H1 (cell line): Measurements from ENCODE around the gene UTP25. TPM values are rescaled to one million over a fixed set of nuclear protein-coding genes. Genes with fewer than 3 reads are reported as not detected.

ENCODE experiments used
- CTCF ChIA-PET: fragments of 300-600 bp; sonication (Branson Sonifier 250); formaldehyde crosslinking; loops from one replicate; lab custom pipeline; 2021; ENCODE audit not compliant: partially characterized antibody; lab: Charles Lee
- POLR2A ChIA-PET: fragments of 300-600 bp; sonication (Branson Sonifier 250); formaldehyde crosslinking; loops from one replicate; lab custom pipeline; 2021; ENCODE audit warnings: inconsistent platforms; ENCODE audit not compliant: partially characterized antibody; lab: Charles Lee
- DNase-seq, 2 experiments: peaks; one replicate each; pipeline versions ENCODE4 v3.0.0 to v3.0.0-alpha.2; 2010 to 2022; ENCODE audit warnings: low spot score in 2 of 2, low read depth in 1 of 2, mixed read lengths in 1 of 2
- FAIRE-seq: peaks from 2 replicates; lab custom pipeline; 2011; peaks lifted over from hg19 to GRCh38; lab: Jason Lieb, UNC
- H2AFZ ChIP-seq: 2 replicates; pipeline ENCODE4 v1.8.1; 2012; ENCODE audit warnings: low read length, inconsistent platforms
- H2AK5ac ChIP-seq: 2 replicates; pipeline ENCODE4 v1.6.1; 2013; ENCODE audit warnings: low read depth, low read length
- H2BK120ac ChIP-seq: replicated peaks from 2 replicates; pipeline ENCODE3; 2013; ENCODE audit warnings: low read depth, low read length, inconsistent platforms
- H2BK12ac ChIP-seq: 2 replicates; pipeline ENCODE4 v1.6.1; 2013; ENCODE audit warnings: low read depth, low read length
- H2BK15ac ChIP-seq: 2 replicates; pipeline ENCODE4 v1.6.1; 2013; ENCODE audit warnings: low read length
- H2BK20ac ChIP-seq: 2 replicates; pipeline ENCODE4 v1.6.1; 2013; ENCODE audit warnings: low read length
- H2BK5ac ChIP-seq: 2 replicates; pipeline ENCODE4 v1.6.1; 2013; ENCODE audit warnings: low read depth, low read length
- H3K14ac ChIP-seq: 2 replicates; pipeline ENCODE4 v1.6.1; 2013; ENCODE audit warnings: inconsistent platforms; ENCODE audit not compliant: insufficient read length
- H3K18ac ChIP-seq: 2 replicates; pipeline ENCODE4 v1.6.1; 2013; ENCODE audit warnings: low read length; ENCODE audit errors: extremely low read depth
- H3K23ac ChIP-seq: 2 replicates; pipeline ENCODE4 v1.6.1; 2013; ENCODE audit warnings: inconsistent platforms; ENCODE audit not compliant: insufficient read length
- H3K23me2 ChIP-seq: 2 replicates; pipeline ENCODE4 v1.6.1; 2013; ENCODE audit warnings: low read depth, low read length
- H3K27ac ChIP-seq: 2 replicates; pipeline ENCODE4 v1.6.1; 2011; ENCODE audit warnings: low read depth, low read length, inconsistent platforms
- H3K27me3 ChIP-seq, 4 experiments: replicated peaks in 1 of 4; 1 replicate in 1 of 4; 2 replicates in 3 of 4; pipeline versions ENCODE4 v1.6.1 to v1.8.1; 2011 to 2013; ENCODE audit warnings: low read length in 3 of 4, mild to moderate bottlenecking in 3 of 4, inconsistent platforms in 2 of 4, mixed read lengths in 2 of 4, moderate library complexity in 1 of 4; ENCODE audit not compliant: control insufficient read depth in 3 of 4, insufficient read depth in 3 of 4; ENCODE audit errors: extremely low read depth in 1 of 4
- H3K36me3 ChIP-seq, 4 experiments: 2 replicates each; pipeline versions ENCODE4 v1.6.1 to v1.8.1; 2011 to 2013; ENCODE audit warnings: mild to moderate bottlenecking in 4 of 4, low read length in 3 of 4, moderate library complexity in 2 of 4, control low read depth in 1 of 4, inconsistent platforms in 1 of 4; ENCODE audit not compliant: insufficient read depth in 4 of 4, control insufficient read depth in 2 of 4
- H3K4ac ChIP-seq: replicated peaks from 2 replicates; pipeline ENCODE3; 2013; ENCODE audit warnings: low read length, low read depth, mixed read lengths, inconsistent platforms; ENCODE audit not compliant: insufficient read length
- H3K4me1 ChIP-seq, 4 experiments: replicated peaks in 1 of 4; 1 replicate in 1 of 4; 2 replicates in 3 of 4; pipeline versions ENCODE4 v1.6.1 to v1.8.1; 2011 to 2013; ENCODE audit warnings: low read length in 3 of 4, inconsistent platforms in 2 of 4, mixed read lengths in 1 of 4; ENCODE audit not compliant: insufficient read depth in 4 of 4, control insufficient read depth in 3 of 4
- H3K4me2 ChIP-seq, 2 experiments: 2 replicates each; pipeline versions ENCODE4 v1.6.1 to v1.8.1; 2011 to 2013; ENCODE audit warnings: low read depth in 2 of 2, low read length in 2 of 2, control low read depth in 1 of 2, inconsistent platforms in 1 of 2, mild to moderate bottlenecking in 1 of 2; ENCODE audit not compliant: insufficient read depth in 1 of 2
- H3K4me3 ChIP-seq, 4 experiments: fragments of 200-600, 300-600 bp in 1 of 4; sonication (generic), shearing (Covaris generic), sonication (Bioruptor Twin) in 1 of 4; 2 replicates each; pipeline versions ENCODE4 v1.5.1 to v1.8.1; 2011 to 2016; ENCODE audit warnings: low read length in 4 of 4, low read depth in 3 of 4, control low read depth in 2 of 4, inconsistent platforms in 2 of 4, mild to moderate bottlenecking in 2 of 4, mixed read lengths in 1 of 4, moderate library complexity in 1 of 4; ENCODE audit not compliant: insufficient read depth in 2 of 4; ENCODE audit errors: extremely low read depth in 1 of 4
- H3K56ac ChIP-seq: replicated peaks from 2 replicates; pipeline ENCODE3; 2013; ENCODE audit warnings: low read depth, mild to moderate bottlenecking, mixed read lengths, low read length, inconsistent platforms; ENCODE audit not compliant: insufficient read length
- H3K79me1 ChIP-seq: 2 replicates; pipeline ENCODE4 v1.6.1; 2013; ENCODE audit warnings: low read depth, low read length, control low read depth
- H3K79me2 ChIP-seq, 2 experiments: 2 replicates each; pipeline versions ENCODE4 v1.6.1 to v1.8.1; 2012 to 2013; ENCODE audit warnings: low read length in 2 of 2, mild to moderate bottlenecking in 2 of 2, inconsistent platforms in 1 of 2; ENCODE audit not compliant: insufficient read depth in 2 of 2, control insufficient read depth in 1 of 2
- H3K9ac ChIP-seq, 4 experiments: replicated peaks in 1 of 4; 1 replicate in 1 of 4; 2 replicates in 3 of 4; pipeline versions ENCODE4 v1.6.1 to v1.8.1; 2011 to 2013; ENCODE audit warnings: low read depth in 3 of 4, low read length in 3 of 4, control low read depth in 2 of 4, mild to moderate bottlenecking in 2 of 4, moderate library complexity in 2 of 4, inconsistent platforms in 1 of 4; ENCODE audit errors: extremely low read depth in 1 of 4
- H3K9me3 ChIP-seq, 2 experiments: 2 replicates each; pipeline versions ENCODE4 v1.6.1 to v1.8.1; 2012 to 2013; ENCODE audit warnings: mild to moderate bottlenecking in 2 of 2, moderate library complexity in 2 of 2, control low read depth in 1 of 2, inconsistent platforms in 1 of 2, low read depth in 1 of 2, low read length in 1 of 2, mixed read lengths in 1 of 2; ENCODE audit not compliant: insufficient read depth in 2 of 2
- H4K20me1 ChIP-seq, 2 experiments: replicated peaks in 1 of 2; 2 replicates each; pipeline versions ENCODE3 to v1.8.1; 2011 to 2013; ENCODE audit warnings: inconsistent platforms in 2 of 2, low read length in 2 of 2, mild to moderate bottlenecking in 1 of 2; ENCODE audit not compliant: insufficient read depth in 2 of 2, control insufficient read depth in 1 of 2
- H4K5ac ChIP-seq: 2 replicates; pipeline ENCODE4 v1.6.1; 2013; ENCODE audit warnings: low read length, low read depth, mixed read lengths, inconsistent platforms; ENCODE audit not compliant: insufficient read length
- H4K8ac ChIP-seq: 2 replicates; pipeline ENCODE4 v1.8.0; 2013; ENCODE audit warnings: mild to moderate bottlenecking, moderate library complexity, low read length, inconsistent platforms; ENCODE audit not compliant: insufficient read depth; ENCODE audit errors: extremely low read depth
- H4K91ac ChIP-seq: replicated peaks from 2 replicates; pipeline ENCODE3; 2013; ENCODE audit warnings: low read length, mixed read lengths, inconsistent platforms; ENCODE audit not compliant: insufficient read length
- ATF3 ChIP-seq: IDR thresholded peaks from 2 replicates; pipeline ENCODE4 v1.6.1; 2011; ENCODE audit warnings: low read depth, mild to moderate bottlenecking, low read length; ENCODE audit not compliant: insufficient read depth
- BACH1 ChIP-seq: IDR thresholded peaks from 2 replicates; pipeline ENCODE4 v1.6.1; 2012; ENCODE audit warnings: low read length, improper control_type of control experiment
- BRCA1 ChIP-seq: IDR thresholded peaks from 2 replicates; pipeline ENCODE4 v1.6.1; 2012; ENCODE audit warnings: low read depth, low read length, improper control_type of control experiment
- CBX5 ChIP-seq: fragments of 300-800, 300-1000 bp; sonication (generic); IDR thresholded peaks from 2 replicates; pipeline ENCODE4 v1.7.1; 2016; ENCODE audit warnings: antibody characterized with exemption, low read length, low read depth
- HDAC2 ChIP-seq, 2 experiments: fragments of 300-600 bp in 1 of 2; sonication (generic) in 1 of 2; IDR thresholded peaks; 2 replicates each; pipeline ENCODE4 v1.6.1; 2011 to 2012; ENCODE audit warnings: low read depth in 2 of 2, low read length in 2 of 2, mild to moderate bottlenecking in 2 of 2, moderate library complexity in 2 of 2, borderline replicate concordance in 1 of 2, inconsistent platforms in 1 of 2
- JUND ChIP-seq: IDR thresholded peaks from 2 replicates; pipeline ENCODE4 v1.6.1; 2011; ENCODE audit warnings: mild to moderate bottlenecking, improper control_type of control experiment, low read length
- MAFK ChIP-seq: IDR thresholded peaks from 2 replicates; pipeline ENCODE4 v1.6.1; 2012; ENCODE audit warnings: low read depth, mild to moderate bottlenecking, improper control_type of control experiment, low read length
- RAD21 ChIP-seq, 2 experiments: IDR thresholded peaks in 1 of 2; conservative IDR thresholded peaks in 1 of 2; 2 replicates each; pipeline ENCODE4 v1.6.1; 2011; ENCODE audit warnings: low read depth in 2 of 2, low read length in 2 of 2, improper control_type of control experiment in 1 of 2, inconsistent platforms in 1 of 2, mild to moderate bottlenecking in 1 of 2, moderate library complexity in 1 of 2
- RFX5 ChIP-seq: IDR thresholded peaks from 2 replicates; pipeline ENCODE4 v1.6.1; 2011; ENCODE audit warnings: low read depth, low read length, improper control_type of control experiment, borderline replicate concordance
- SAP30 ChIP-seq: fragments of 300-600 bp; sonication (generic); IDR thresholded peaks from 2 replicates; pipeline ENCODE4 v1.7.1; 2012; ENCODE audit warnings: low read length, moderate library complexity, mild to moderate bottlenecking, inconsistent platforms; ENCODE audit not compliant: insufficient read depth, insufficient replicate concordance
- TCF12 ChIP-seq: IDR thresholded peaks from 2 replicates; pipeline ENCODE4 v1.6.1; 2011; ENCODE audit warnings: low read depth, mild to moderate bottlenecking, low read length
- WGBS, 2 experiments: shearing (Covaris generic) in 1 of 2; methylation state at CpG; one replicate each; pipeline versions ENCODE4 v1.1.6 to v1.1.7; 2013 to 2015; ENCODE audit warnings: low lambda C conversion rate in 2 of 2, mixed read lengths in 2 of 2, inconsistent platforms in 1 of 2, low coverage in 1 of 2, missing lambda C conversion rate in 1 of 2; ENCODE audit not compliant: insufficient replicate concordance in 2 of 2, insufficient coverage in 1 of 2, insufficient read length in 1 of 2; ENCODE audit errors: extremely low coverage in 1 of 2, missing lambda C conversion rate in 1 of 2; 5-methylcytosine and 5-hydroxymethylcytosine counted together
- polyA plus RNA-seq, 7 experiments: library from polyadenylated mRNA; depleted of rRNA in 3 of 7; stranded (reverse) in 5 of 7; unstranded in 2 of 7; fragments of >200 nt in 5 of 7; fragments of 200-250 nt in 2 of 7; gene quantifications; 1 replicate in 5 of 7; 2 replicates in 1 of 7; 4 replicates in 1 of 7; pipeline versions ENCODE4 v1.2.1 to v1.2.3, GENCODE V29; 2011 to 2013; ENCODE audit warnings: missing spikeins in 2 of 7, mixed read lengths in 2 of 7
- total RNA-seq: library from RNA; stranded (reverse); fragmentation: NEBNext Ultra II Directional; extraction: Animal tissue kit (Norgen Biotek cat#: 25700); gene quantifications from 2 replicates; pipeline ENCODE4 v1.2.1, GENCODE V29; 2021

UTP25 gene
- total and polyA plus RNA-seq, 2 of the 8 experiments (the other 6 are each of a cell fraction or from before 2014, with no cell fraction given) = 4.0 to 7.6 TPM

- H3K4me2 ChIP-seq = no peak overlapping the region
Measured at GRCh38 chr1:209817691-209818090, 10.1 kb upstream of the UTP25 start.

More at GRCh38 chr1:209817691-209818090, 10.1 kb upstream of the UTP25 start:
- Histone ChIP-seq H2BK20ac (no peak overlapping the region), H3K27ac (no peak overlapping the region), H3K9ac (no peak overlapping the region), H3K4me1 (peaks cover 0 to 2% (median 0%) of the 10 kb centered on the region in 4 experiments; a peak in 3 of 7 replicates), H3K9me3 (no peaks in the 10 kb centered on the region), H2BK5ac (no peak overlapping the region), H3K79me2 (no peaks in the 10 kb centered on the region), H4K5ac (no peak overlapping the region), H3K79me1 (no peaks in the 10 kb centered on the region), H3K4me3 (no peak overlapping the region), H3K36me3 (no peaks in the 10 kb centered on the region), H3K14ac (no peak overlapping the region), H2BK120ac (no peak overlapping the region), H4K8ac (no peak overlapping the region), H3K23me2 (no peaks in the 10 kb centered on the region), H4K20me1 (no peaks in the 10 kb centered on the region), H3K18ac (no peak overlapping the region), H3K4ac (no peak overlapping the region), H3K56ac (no peak overlapping the region), H2BK12ac (no peak overlapping the region), H2AK5ac (no peak overlapping the region), H3K23ac (no peak overlapping the region), H3K27me3 (no peaks in the 10 kb centered on the region; a peak in 1 of 7 replicates), H4K91ac (no peak overlapping the region), H2BK15ac (no peak overlapping the region), H2AFZ (no peak overlapping the region)
- CTCF ChIA-PET = interaction anchor here (0.8 to 11.7 kb wide), 7 partner anchors 8 to 483 kb away, joined by 3 to 254 read pairs (median 4); partner anchors contain the start of genes IRF6 and UTP25
- TF ChIP-seq CBX5 (no peak), TCF12 (no peak), JUND (no peak), ATF3 (no peak), MAFK (no peak), HDAC2 (IDR thresholded peaks at IDR 0.05; ENCODE audit: borderline replicate concordance in 1 of 2, low read depth in 2 of 2, low read length in 2 of 2) (no peak), BRCA1 (no peak), SAP30 (no peak), RAD21 (IDR thresholded peaks at IDR 0.05 in 1 of 2, conservative IDR thresholded peaks at IDR 0.05 in 1 of 2; ENCODE audit: low read depth in 2 of 2, low read length in 2 of 2) (no peak), RFX5 (no peak), BACH1 (no peak)
- 93% methylated on average over 1 of the region's 1 CpG; no CpG with 5 or more reads in 1 of the 2 experiments for WGBS, 2 experiments
- DNase-seq (no peak), FAIRE-seq (no peak)
- POLR2A ChIA-PET = no interaction called here
